Stimulated activated CD4-positive, alpha-beta T cell treated with anti-CD3 and anti-CD28 coated beads, Interleukin-12 subunit alpha, Interleukin-12 subunit beta, amount 100 ng/mL, for 48 hours (primary cell): Measurements from ENCODE around the gene RABGAP1.

Experiments used
- DNase-seq, 3 donors: peaks; one replicate each; pipeline ENCODE4 v3.0.0-alpha.2; 2020; ENCODE audit warnings: low read depth in 2 of 3, low spot score in 1 of 3

RABGAP1 gene

GRCh38 chr9:123046406-123047195 lies 105.8 kb downstream of the RABGAP1 start:
- DNase-seq = no peak

GRCh38 chr9:123048748-123049147 lies 107.9 kb downstream of the RABGAP1 start:
- DNase-seq = no peak

GRCh38 chr9:123049589-123050222 lies 108.9 kb downstream of the RABGAP1 start:
- DNase-seq = no peak

GRCh38 chr9:123053046-123053445 lies 112.2 kb downstream of the RABGAP1 start:
- DNase-seq = no peak

GRCh38 chr9:123053711-123054110 lies 112.9 kb downstream of the RABGAP1 start:
- DNase-seq = no peak

- DNase-seq = no peak
Observed at GRCh38 chr9:123058834-123059233, 118.0 kb downstream of the RABGAP1 start.

GRCh38 chr9:123059472-123060220 lies 118.8 kb downstream of the RABGAP1 start:
- no peak for DNase-seq

- no peak for DNase-seq
Observed at GRCh38 chr9:123061216-123061615, 120.4 kb downstream of the RABGAP1 start.

GRCh38 chr9:123062351-123063176 lies 121.7 kb downstream of the RABGAP1 start:
- no peak for DNase-seq

GRCh38 chr9:123063177-123063598 lies 122.4 kb downstream of the RABGAP1 start:
- no peak for DNase-seq

- DNase-seq = no peak
Observed at GRCh38 chr9:123063896-123064295, 123.1 kb downstream of the RABGAP1 start.

GRCh38 chr9:123064716-123065115 lies 123.9 kb downstream of the RABGAP1 start:
- no peak for DNase-seq

- no peak for DNase-seq
Observed at GRCh38 chr9:123065196-123065595, 124.4 kb downstream of the RABGAP1 start.

- no peak for DNase-seq
Observed at GRCh38 chr9:123067136-123067535, 126.3 kb downstream of the RABGAP1 start.

- DNase-seq = no peak
Observed at GRCh38 chr9:123069010-123069481, 128.2 kb downstream of the RABGAP1 start.

- DNase-seq = no peak
Observed at GRCh38 chr9:123070198-123070597, 129.4 kb downstream of the RABGAP1 start.

GRCh38 chr9:123072407-123072995 lies 131.7 kb downstream of the RABGAP1 start:
- no peak for DNase-seq

- no peak for DNase-seq
Observed at GRCh38 chr9:123073441-123073840, 132.6 kb downstream of the RABGAP1 start.

GRCh38 chr9:123073991-123074422 lies 133.2 kb downstream of the RABGAP1 start:
- DNase-seq = no peak

- no peak for DNase-seq
Observed at GRCh38 chr9:123074628-123075027, 133.8 kb downstream of the RABGAP1 start.
